Measurements from ENCODE around the gene RNF31. TPM values are rescaled to one million over a fixed set of nuclear protein-coding genes. Genes with fewer than 3 reads are reported as not detected.

RNF31 gene
- total and polyA plus RNA-seq, 2 experiments from 2014 or later = 27.8 to 29.7 TPM

GRCh38 chr14:24116128-24116814 lies 31.0 kb upstream of the RNF31 start:
- H3K9me3 ChIP-seq (ENCODE audit: low read depth) = no peaks in the 10 kb centered on the region
- H3K4me3 ChIP-seq = peak overlapping the region; percentile 7
- H3K36me3 ChIP-seq (replicated peaks; ENCODE audit: insufficient read depth, low read depth) = no peaks in the 10 kb centered on the region
- no peak overlapping the region for H3K27ac ChIP-seq
- no peak for DNase-seq (ENCODE audit: low spot score)
- H3K27me3 ChIP-seq = no peaks in the 10 kb centered on the region
- no peak for TF ChIP-seq EZH2phosphoT487 (IDR thresholded peaks at IDR 0.05; ENCODE audit: low read depth, severe bottlenecking, unreplicated experiment)
- no peak for TF ChIP-seq EZH2 (IDR thresholded peaks at IDR 0.05; ENCODE audit: borderline replicate concordance)
- no peak for TF ChIP-seq CTCF (IDR thresholded peaks at IDR 0.05; ENCODE audit: poor library complexity)
- H4K20me1 ChIP-seq (ENCODE audit: insufficient read depth, poor library complexity, severe bottlenecking) = no peaks in the 10 kb centered on the region
- 92% methylated on average over 6 of the region's 6 CpGs for WGBS (ENCODE audit: low lambda C conversion rate, missing lambda C conversion rate)
- peak overlapping the region; percentile 79 for H3K4me2 ChIP-seq
- H3K79me2 ChIP-seq = peaks cover 17% of the 10 kb centered on the region
- H2AFZ ChIP-seq = no peak overlapping the region
- peaks cover 9% of the 10 kb centered on the region for H3K4me1 ChIP-seq (ENCODE audit: insufficient read depth)
- no peaks in the 10 kb centered on the region for H3K9me2 ChIP-seq (replicated peaks; ENCODE audit: insufficient read depth)

- TF ChIP-seq CTCF (IDR thresholded peaks at IDR 0.05; ENCODE audit: poor library complexity) = no peak
- TF ChIP-seq EZH2 (IDR thresholded peaks at IDR 0.05; ENCODE audit: borderline replicate concordance) = no peak
- TF ChIP-seq EZH2phosphoT487 (IDR thresholded peaks at IDR 0.05; ENCODE audit: low read depth, severe bottlenecking, unreplicated experiment) = no peak
- H3K27me3 ChIP-seq = no peaks in the 10 kb centered on the region
- no peak overlapping the region for H3K27ac ChIP-seq
- H3K4me1 ChIP-seq (ENCODE audit: insufficient read depth) = peaks cover 9% of the 10 kb centered on the region
- peaks cover 17% of the 10 kb centered on the region for H3K79me2 ChIP-seq
- H3K9me3 ChIP-seq (ENCODE audit: low read depth) = no peaks in the 10 kb centered on the region
- H3K36me3 ChIP-seq (replicated peaks; ENCODE audit: insufficient read depth, low read depth) = no peaks in the 10 kb centered on the region
- 94% methylated on average over 6 of the region's 6 CpGs for WGBS (ENCODE audit: low lambda C conversion rate, missing lambda C conversion rate)
- no peaks in the 10 kb centered on the region for H4K20me1 ChIP-seq (ENCODE audit: insufficient read depth, poor library complexity, severe bottlenecking)
- no peaks in the 10 kb centered on the region for H3K9me2 ChIP-seq (replicated peaks; ENCODE audit: insufficient read depth)
- no peak for DNase-seq (ENCODE audit: low spot score)
- H3K4me2 ChIP-seq = no peak overlapping the region
- H3K4me3 ChIP-seq = no peak overlapping the region
- no peak overlapping the region for H2AFZ ChIP-seq
Observed at GRCh38 chr14:24117179-24117578, 30.1 kb upstream of the RNF31 start.

- DNase-seq (ENCODE audit: low spot score) = no peak
- Histone ChIP-seq H3K4me2 (no peak overlapping the region), H3K9me3 (ENCODE audit: low read depth) (no peaks in the 10 kb centered on the region), H3K36me3 (replicated peaks; ENCODE audit: insufficient read depth, low read depth) (no peaks in the 10 kb centered on the region), H3K27me3 (no peaks in the 10 kb centered on the region), H4K20me1 (ENCODE audit: insufficient read depth, poor library complexity, severe bottlenecking) (no peaks in the 10 kb centered on the region), H3K9me2 (replicated peaks; ENCODE audit: insufficient read depth) (no peaks in the 10 kb centered on the region), H3K79me2 (peaks cover 17% of the 10 kb centered on the region), H3K4me1 (ENCODE audit: insufficient read depth) (peaks cover 9% of the 10 kb centered on the region), H3K4me3 (no peak overlapping the region), H2AFZ (no peak overlapping the region), H3K27ac (no peak overlapping the region)
- TF ChIP-seq EZH2 (IDR thresholded peaks at IDR 0.05; ENCODE audit: borderline replicate concordance) (no peak), EZH2phosphoT487 (IDR thresholded peaks at IDR 0.05; ENCODE audit: low read depth, severe bottlenecking, unreplicated experiment) (no peak), CTCF (IDR thresholded peaks at IDR 0.05; ENCODE audit: poor library complexity) (no peak)
- WGBS (ENCODE audit: low lambda C conversion rate, missing lambda C conversion rate) = 97% methylated on average over 6 of the region's 6 CpGs
Observed at GRCh38 chr14:24119691-24120090, 27.6 kb upstream of the RNF31 start.
